H1 (cell line): ENCODE data around the gene PPFIA2.

Experiments used
- EP300 ChIP-seq, 2 experiments: IDR thresholded peaks; 1 replicate in 1 of 2; 2 replicates in 1 of 2; pipeline ENCODE4 v1.6.1; 2011 to 2012; ENCODE audit warnings: low read depth in 2 of 2, low read length in 2 of 2, mild to moderate bottlenecking in 2 of 2, borderline replicate concordance in 1 of 2, inconsistent platforms in 1 of 2, moderate library complexity in 1 of 2
- JUND ChIP-seq: IDR thresholded peaks from 2 replicates; pipeline ENCODE4 v1.6.1; 2011; ENCODE audit warnings: mild to moderate bottlenecking, improper control_type of control experiment, low read length
- POLR2A ChIP-seq, 2 experiments: IDR thresholded peaks; 1 replicate in 1 of 2; 2 replicates in 1 of 2; pipeline ENCODE4 v1.6.1; 2011; ENCODE audit warnings: low read depth in 2 of 2, low read length in 2 of 2, mild to moderate bottlenecking in 2 of 2; ENCODE audit errors: control extremely low read depth in 1 of 2
- SP1 ChIP-seq: IDR thresholded peaks from 2 replicates; pipeline ENCODE4 v1.6.1; 2011; ENCODE audit warnings: low read depth, low read length
- TF ChIP-seq, protein P1 (sequence below), 3 experiments: IDR thresholded peaks; 1 replicate in 2 of 3; 2 replicates in 1 of 3; pipeline versions ENCODE4 v1.5.1 to v1.6.1; 2011; ENCODE audit warnings: low read length in 3 of 3, mild to moderate bottlenecking in 3 of 3, inconsistent platforms in 2 of 3, low read depth in 1 of 3, moderate library complexity in 1 of 3; ENCODE audit not compliant: insufficient read depth in 1 of 3; ENCODE audit errors: control extremely low read depth in 1 of 3
- TF ChIP-seq, protein P2 (sequence below): IDR thresholded peaks from 2 replicates; pipeline ENCODE4 v1.6.1; 2012; ENCODE audit warnings: low read length, inconsistent platforms

DNA sequence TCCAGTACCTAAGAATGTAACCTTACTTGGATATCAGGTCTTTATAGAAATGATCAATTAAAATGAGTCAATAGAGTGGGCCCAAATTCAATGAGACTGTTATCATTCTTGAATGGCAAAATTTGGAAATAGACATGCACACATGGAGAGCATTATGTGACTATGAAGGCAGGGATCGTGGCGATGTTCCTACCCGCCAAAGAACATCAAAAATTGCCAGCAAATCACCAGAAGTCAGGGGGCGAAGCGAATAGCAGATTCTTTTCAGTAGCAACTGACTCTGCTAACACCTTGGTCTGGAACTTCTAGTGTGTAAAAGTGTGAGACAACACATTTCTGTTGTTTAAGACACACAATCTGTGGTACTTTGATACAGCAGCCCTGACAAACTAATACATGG lies 488.8 kb downstream of the PPFIA2 start:
- TF ChIP-seq, protein P1, sequence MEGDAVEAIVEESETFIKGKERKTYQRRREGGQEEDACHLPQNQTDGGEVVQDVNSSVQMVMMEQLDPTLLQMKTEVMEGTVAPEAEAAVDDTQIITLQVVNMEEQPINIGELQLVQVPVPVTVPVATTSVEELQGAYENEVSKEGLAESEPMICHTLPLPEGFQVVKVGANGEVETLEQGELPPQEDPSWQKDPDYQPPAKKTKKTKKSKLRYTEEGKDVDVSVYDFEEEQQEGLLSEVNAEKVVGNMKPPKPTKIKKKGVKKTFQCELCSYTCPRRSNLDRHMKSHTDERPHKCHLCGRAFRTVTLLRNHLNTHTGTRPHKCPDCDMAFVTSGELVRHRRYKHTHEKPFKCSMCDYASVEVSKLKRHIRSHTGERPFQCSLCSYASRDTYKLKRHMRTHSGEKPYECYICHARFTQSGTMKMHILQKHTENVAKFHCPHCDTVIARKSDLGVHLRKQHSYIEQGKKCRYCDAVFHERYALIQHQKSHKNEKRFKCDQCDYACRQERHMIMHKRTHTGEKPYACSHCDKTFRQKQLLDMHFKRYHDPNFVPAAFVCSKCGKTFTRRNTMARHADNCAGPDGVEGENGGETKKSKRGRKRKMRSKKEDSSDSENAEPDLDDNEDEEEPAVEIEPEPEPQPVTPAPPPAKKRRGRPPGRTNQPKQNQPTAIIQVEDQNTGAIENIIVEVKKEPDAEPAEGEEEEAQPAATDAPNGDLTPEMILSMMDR (IDR thresholded peaks at IDR 0.05; ENCODE audit: control extremely low read depth in 1 of 3, insufficient read depth in 1 of 3, low read depth in 1 of 3, low read length in 3 of 3): no peak
- TF ChIP-seq, protein P2, sequence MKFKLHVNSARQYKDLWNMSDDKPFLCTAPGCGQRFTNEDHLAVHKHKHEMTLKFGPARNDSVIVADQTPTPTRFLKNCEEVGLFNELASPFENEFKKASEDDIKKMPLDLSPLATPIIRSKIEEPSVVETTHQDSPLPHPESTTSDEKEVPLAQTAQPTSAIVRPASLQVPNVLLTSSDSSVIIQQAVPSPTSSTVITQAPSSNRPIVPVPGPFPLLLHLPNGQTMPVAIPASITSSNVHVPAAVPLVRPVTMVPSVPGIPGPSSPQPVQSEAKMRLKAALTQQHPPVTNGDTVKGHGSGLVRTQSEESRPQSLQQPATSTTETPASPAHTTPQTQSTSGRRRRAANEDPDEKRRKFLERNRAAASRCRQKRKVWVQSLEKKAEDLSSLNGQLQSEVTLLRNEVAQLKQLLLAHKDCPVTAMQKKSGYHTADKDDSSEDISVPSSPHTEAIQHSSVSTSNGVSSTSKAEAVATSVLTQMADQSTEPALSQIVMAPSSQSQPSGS: no peak
- no peak for TF ChIP-seq SP1
- TF ChIP-seq JUND: no peak
- TF ChIP-seq POLR2A (IDR thresholded peaks at IDR 0.05; ENCODE audit: control extremely low read depth in 1 of 2, low read depth in 2 of 2, low read length in 2 of 2): no peak
- TF ChIP-seq EP300 (IDR thresholded peaks at IDR 0.05; ENCODE audit: borderline replicate concordance in 1 of 2, low read depth in 2 of 2, low read length in 2 of 2): no peak
